ENCODE data around the gene UBE3D. TPM values are rescaled to one million over a fixed set of nuclear protein-coding genes. Genes with fewer than 3 reads are reported as not detected.
"Not testable (repeated sequence)": the region's sequence is repeated elsewhere in the genome, so short reads cannot be mapped to it uniquely, and the experiment has no call there.

Gene UBE3D
- total and polyA plus RNA-seq, 2 of the 8 experiments (the other 6 are each of a cell fraction or from before 2014, with no cell fraction given) = 5.7 to 16.3 TPM

DNA sequence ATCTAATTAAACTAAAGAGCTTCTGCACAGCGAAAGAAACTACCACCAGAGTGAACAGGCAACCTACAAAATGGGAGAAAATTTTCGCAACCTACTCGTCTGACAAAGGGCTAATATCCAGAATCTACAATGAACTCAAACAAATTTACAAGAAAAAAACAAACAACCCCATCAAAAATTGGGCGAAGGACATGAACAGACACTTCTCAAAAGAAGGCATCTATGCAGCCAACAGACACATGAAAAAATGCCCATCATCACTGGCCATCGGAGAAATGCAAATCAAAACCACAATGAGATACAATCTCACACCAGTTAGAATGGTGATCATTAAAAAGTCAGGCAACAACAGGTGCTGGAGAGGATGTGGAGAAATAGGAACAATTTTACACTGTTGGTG is 209.6 kb downstream of the UBE3D start:
- H3K9me3 ChIP-seq (ENCODE audit: insufficient read depth in 2 of 2, low read depth in 1 of 2, low read length in 1 of 2); H3K4me3 ChIP-seq (ENCODE audit: extremely low read depth in 1 of 4, insufficient read depth in 2 of 4, low read depth in 3 of 4, low read length in 4 of 4); H2BK5ac ChIP-seq (ENCODE audit: low read depth, low read length); H2AK5ac ChIP-seq (ENCODE audit: low read depth, low read length); H3K14ac ChIP-seq (ENCODE audit: insufficient read length); H4K8ac ChIP-seq (ENCODE audit: extremely low read depth, insufficient read depth, low read length); H3K9ac ChIP-seq (replicated peaks in 1 of 4; ENCODE audit: extremely low read depth in 1 of 4, low read depth in 3 of 4, low read length in 3 of 4); CTCF ChIA-PET (ENCODE audit: partially characterized antibody); DNase-seq (ENCODE audit: low read depth in 1 of 2, low spot score in 2 of 2); H3K36me3 ChIP-seq (ENCODE audit: control insufficient read depth in 2 of 4, insufficient read depth in 4 of 4, low read length in 3 of 4); H3K4me1 ChIP-seq (replicated peaks in 1 of 4; ENCODE audit: control insufficient read depth in 3 of 4, insufficient read depth in 4 of 4, low read length in 3 of 4); H3K18ac ChIP-seq (ENCODE audit: extremely low read depth, low read length); FAIRE-seq; H4K91ac ChIP-seq (replicated peaks; ENCODE audit: insufficient read length, low read length); H3K4me2 ChIP-seq (ENCODE audit: insufficient read depth in 1 of 2, low read depth in 2 of 2, low read length in 2 of 2); H2BK15ac ChIP-seq (ENCODE audit: low read length); H3K23me2 ChIP-seq (ENCODE audit: low read depth, low read length); H2AFZ ChIP-seq (ENCODE audit: low read length); H3K4ac ChIP-seq (replicated peaks; ENCODE audit: insufficient read length, low read depth, low read length); H2BK20ac ChIP-seq (ENCODE audit: low read length); H4K5ac ChIP-seq (ENCODE audit: insufficient read length, low read depth, low read length); H2BK120ac ChIP-seq (replicated peaks; ENCODE audit: low read depth, low read length); H3K23ac ChIP-seq (ENCODE audit: insufficient read length); H4K20me1 ChIP-seq (replicated peaks in 1 of 2; ENCODE audit: control insufficient read depth in 1 of 2, insufficient read depth in 2 of 2, low read length in 2 of 2); H3K27me3 ChIP-seq (replicated peaks in 1 of 4; ENCODE audit: control insufficient read depth in 3 of 4, extremely low read depth in 1 of 4, insufficient read depth in 3 of 4, low read length in 3 of 4); H3K79me2 ChIP-seq (ENCODE audit: control insufficient read depth in 1 of 2, insufficient read depth in 2 of 2, low read length in 2 of 2); H3K27ac ChIP-seq (ENCODE audit: low read depth, low read length); H3K56ac ChIP-seq (replicated peaks; ENCODE audit: insufficient read length, low read depth, low read length); POLR2A ChIA-PET (ENCODE audit: partially characterized antibody); H3K79me1 ChIP-seq (ENCODE audit: low read depth, low read length); H2BK12ac ChIP-seq (ENCODE audit: low read depth, low read length): not testable (repeated sequence)
- WGBS, 2 experiments (ENCODE audit: extremely low coverage in 1 of 2, insufficient coverage in 1 of 2, insufficient read length in 1 of 2, insufficient replicate concordance in 2 of 2, low coverage in 1 of 2, low lambda C conversion rate in 2 of 2, missing lambda C conversion rate in 1 of 2) = 83% methylated on average over 5 of the region's 5 CpGs; no CpG with 5 or more reads in 1 of the 2 experiments

DNA sequence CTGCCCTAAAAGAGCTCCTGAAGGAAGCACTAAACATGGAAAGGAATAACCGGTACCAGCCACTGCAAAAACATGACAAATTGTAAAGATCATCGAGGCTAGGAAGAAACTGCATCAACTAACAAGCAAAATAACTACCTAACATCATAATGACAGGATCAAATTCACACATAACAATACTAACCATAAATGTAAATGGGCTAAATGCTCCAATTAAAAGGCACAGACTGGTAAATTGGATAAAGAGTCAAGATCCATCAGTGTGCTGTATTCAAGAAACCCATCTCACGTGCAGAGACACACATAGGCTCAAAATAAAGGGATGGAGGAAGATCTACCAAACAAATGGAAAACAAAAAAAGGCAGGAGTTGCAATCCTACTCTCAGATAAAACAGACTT is 212.7 kb downstream of the UBE3D start:
- H2AK5ac ChIP-seq (ENCODE audit: low read depth, low read length); H2BK5ac ChIP-seq (ENCODE audit: low read depth, low read length); H4K91ac ChIP-seq (replicated peaks; ENCODE audit: insufficient read length, low read length); CTCF ChIA-PET (ENCODE audit: partially characterized antibody); H3K9me3 ChIP-seq (ENCODE audit: insufficient read depth in 2 of 2, low read depth in 1 of 2, low read length in 1 of 2); H2BK15ac ChIP-seq (ENCODE audit: low read length); H4K5ac ChIP-seq (ENCODE audit: insufficient read length, low read depth, low read length); H2AFZ ChIP-seq (ENCODE audit: low read length); H2BK12ac ChIP-seq (ENCODE audit: low read depth, low read length); H3K4me1 ChIP-seq (replicated peaks in 1 of 4; ENCODE audit: control insufficient read depth in 3 of 4, insufficient read depth in 4 of 4, low read length in 3 of 4); POLR2A ChIA-PET (ENCODE audit: partially characterized antibody); H4K20me1 ChIP-seq (replicated peaks in 1 of 2; ENCODE audit: control insufficient read depth in 1 of 2, insufficient read depth in 2 of 2, low read length in 2 of 2); H3K27me3 ChIP-seq (replicated peaks in 1 of 4; ENCODE audit: control insufficient read depth in 3 of 4, extremely low read depth in 1 of 4, insufficient read depth in 3 of 4, low read length in 3 of 4); H3K23me2 ChIP-seq (ENCODE audit: low read depth, low read length); H3K23ac ChIP-seq (ENCODE audit: insufficient read length); H3K79me2 ChIP-seq (ENCODE audit: control insufficient read depth in 1 of 2, insufficient read depth in 2 of 2, low read length in 2 of 2); H3K4me3 ChIP-seq (ENCODE audit: extremely low read depth in 1 of 4, insufficient read depth in 2 of 4, low read depth in 3 of 4, low read length in 4 of 4); H3K4ac ChIP-seq (replicated peaks; ENCODE audit: insufficient read length, low read depth, low read length); H3K36me3 ChIP-seq (ENCODE audit: control insufficient read depth in 2 of 4, insufficient read depth in 4 of 4, low read length in 3 of 4); H3K14ac ChIP-seq (ENCODE audit: insufficient read length); H2BK120ac ChIP-seq (replicated peaks; ENCODE audit: low read depth, low read length); H3K27ac ChIP-seq (ENCODE audit: low read depth, low read length); H3K9ac ChIP-seq (replicated peaks in 1 of 4; ENCODE audit: extremely low read depth in 1 of 4, low read depth in 3 of 4, low read length in 3 of 4); H3K56ac ChIP-seq (replicated peaks; ENCODE audit: insufficient read length, low read depth, low read length); H3K79me1 ChIP-seq (ENCODE audit: low read depth, low read length); H4K8ac ChIP-seq (ENCODE audit: extremely low read depth, insufficient read depth, low read length); H2BK20ac ChIP-seq (ENCODE audit: low read length); FAIRE-seq; H3K18ac ChIP-seq (ENCODE audit: extremely low read depth, low read length); H3K4me2 ChIP-seq (ENCODE audit: insufficient read depth in 1 of 2, low read depth in 2 of 2, low read length in 2 of 2); DNase-seq (ENCODE audit: low read depth in 1 of 2, low spot score in 2 of 2): not testable (repeated sequence)
- 90% methylated on average over 3 of the region's 3 CpGs; no CpG with 5 or more reads in 1 of the 2 experiments for WGBS, 2 experiments (ENCODE audit: extremely low coverage in 1 of 2, insufficient coverage in 1 of 2, insufficient read length in 1 of 2, insufficient replicate concordance in 2 of 2, low coverage in 1 of 2, low lambda C conversion rate in 2 of 2, missing lambda C conversion rate in 1 of 2)

All from H1 (cell line).